IPS DF 6.9 (cell line): ENCODE data around the gene ZNF385B.
A peak's percentile ranks its signal among the peaks of the same experiment; 100 is the strongest.

Experiments used
- DNase-seq: peaks from one replicate; pipeline ENCODE4 v3.0.0-alpha.2; 2013; ENCODE audit warnings: low read depth, low spot score
- H3K27ac ChIP-seq: one replicate; pipeline ENCODE4 v1.5.1; 2013; ENCODE audit warnings: low read length, control low read depth
- H3K27me3 ChIP-seq: 2 replicates; pipeline ENCODE4 v1.6.1; 2013; ENCODE audit warnings: mild to moderate bottlenecking, low read length; ENCODE audit not compliant: control insufficient read depth, insufficient read depth
- H3K36me3 ChIP-seq: 2 replicates; pipeline ENCODE4 v1.6.1; 2013; ENCODE audit warnings: low read length; ENCODE audit not compliant: control insufficient read depth, insufficient read depth
- H3K4me1 ChIP-seq: 2 replicates; pipeline ENCODE4 v1.6.1; 2013; ENCODE audit warnings: low read length; ENCODE audit not compliant: control insufficient read depth, insufficient read depth
- H3K4me3 ChIP-seq: 2 replicates; pipeline ENCODE4 v1.5.1; 2013; ENCODE audit warnings: mild to moderate bottlenecking, low read length
- H3K9me3 ChIP-seq: 2 replicates; pipeline ENCODE4 v1.6.1; 2013; ENCODE audit warnings: low read length, inconsistent platforms; ENCODE audit not compliant: control insufficient read depth, insufficient read depth
- WGBS: extraction: QIAGEN DNeasy Blood & Tissue Kit; methylation state at CpG from one replicate; pipeline ENCODE4 v1.1.7; 2013; ENCODE audit warnings: mixed read lengths, missing lambda C conversion rate; ENCODE audit not compliant: insufficient read length, insufficient coverage; 5-methylcytosine and 5-hydroxymethylcytosine counted together

Gene ZNF385B

GRCh38 chr2:179804206-179804605 lies 57.2 kb downstream of the ZNF385B start:
- Histone ChIP-seq H3K4me3 (no peak overlapping the region), H3K9me3 (no peaks in the 10 kb centered on the region), H3K27ac (no peak overlapping the region), H3K27me3 (no peaks in the 10 kb centered on the region), H3K36me3 (no peaks in the 10 kb centered on the region), H3K4me1 (no peaks in the 10 kb centered on the region; the same call in 1 of the 2 replicates)
- no peak for DNase-seq
- WGBS: no CpG with 5 or more reads among the region's 2 CpGs

GRCh38 chr2:179802051-179802882 lies 59.1 kb downstream of the ZNF385B start:
- Histone ChIP-seq H3K27ac (no peak overlapping the region), H3K27me3 (no peaks in the 10 kb centered on the region), H3K4me1 (no peaks in the 10 kb centered on the region; the same call in 1 of the 2 replicates), H3K36me3 (no peaks in the 10 kb centered on the region), H3K9me3 (no peaks in the 10 kb centered on the region), H3K4me3 (no peak overlapping the region)
- no CpG with 5 or more reads among the region's 2 CpGs for WGBS
- no peak for DNase-seq

DNA sequence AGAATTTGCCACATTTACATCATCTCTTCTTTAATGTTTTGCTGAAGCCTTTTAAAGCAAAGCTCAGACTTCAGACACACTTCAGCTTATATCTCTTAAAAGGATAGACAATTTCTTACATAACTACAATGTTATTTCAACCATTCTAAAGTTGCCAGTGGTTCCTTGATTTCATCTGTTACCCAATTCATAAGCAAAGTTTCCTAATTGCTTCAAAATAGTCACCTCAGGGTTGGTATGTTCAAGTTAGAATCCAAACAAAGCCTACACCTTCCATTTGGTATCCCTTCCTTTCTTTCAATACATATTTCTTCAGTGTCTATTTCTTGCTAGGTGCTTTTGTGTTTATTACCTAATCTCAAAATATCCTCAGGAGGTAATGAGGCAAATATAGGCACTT lies 60.6 kb downstream of the ZNF385B start:
- no peaks in the 10 kb centered on the region for H3K9me3 ChIP-seq
- H3K4me3 ChIP-seq: no peak overlapping the region
- no peaks in the 10 kb centered on the region; the same call in 1 of the 2 replicates for H3K4me1 ChIP-seq
- no peak for DNase-seq
- H3K27me3 ChIP-seq: no peaks in the 10 kb centered on the region
- H3K27ac ChIP-seq: no peak overlapping the region
- H3K36me3 ChIP-seq: no peaks in the 10 kb centered on the region

DNA sequence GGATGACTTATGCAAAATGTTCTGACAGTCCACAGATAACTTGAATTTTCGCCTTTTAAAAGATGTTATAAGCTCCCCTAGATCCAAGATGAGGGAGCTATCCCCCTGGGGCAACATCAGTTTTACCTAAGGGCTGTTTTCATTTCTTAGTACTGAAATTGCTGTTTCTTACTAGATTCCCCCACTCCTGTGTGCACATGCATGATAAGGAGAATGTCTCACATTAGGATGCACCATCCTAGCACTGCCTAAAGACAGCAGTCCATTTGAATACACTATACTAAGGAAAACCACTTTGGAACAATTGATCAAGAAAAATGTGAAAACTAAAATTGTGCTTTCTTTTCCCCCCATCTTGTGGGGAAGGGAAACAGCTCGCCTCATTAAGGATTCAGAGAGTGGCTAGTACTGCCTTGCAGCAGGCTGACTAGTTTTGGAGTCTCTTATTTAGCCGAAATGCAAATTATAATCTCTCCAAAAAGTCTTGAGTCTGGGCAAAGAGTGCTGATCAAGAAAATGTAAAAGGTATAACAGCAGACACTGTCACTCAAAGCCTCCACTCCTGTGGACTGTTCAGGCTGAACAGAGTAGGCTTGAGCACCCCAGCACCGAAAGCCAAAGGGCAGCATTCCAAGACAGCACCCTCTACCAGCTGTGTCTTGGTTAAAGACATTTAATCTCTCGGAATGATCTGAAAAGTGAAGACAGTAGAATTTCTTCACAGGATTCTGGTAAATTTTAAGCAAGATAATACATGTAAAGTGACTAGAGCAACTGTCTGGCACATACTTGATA lies 65.0 kb downstream of the ZNF385B start:
- Histone ChIP-seq H3K4me1 (no peaks in the 10 kb centered on the region; the same call in 1 of the 2 replicates), H3K27me3 (no peaks in the 10 kb centered on the region), H3K4me3 (no peak overlapping the region), H3K36me3 (no peaks in the 10 kb centered on the region), H3K9me3 (no peaks in the 10 kb centered on the region), H3K27ac (no peak overlapping the region)
- WGBS: no CpG with 5 or more reads among the region's 5 CpGs
- peak; percentile 1 for DNase-seq

- Histone ChIP-seq H3K36me3 (no peaks in the 10 kb centered on the region), H3K27me3 (no peaks in the 10 kb centered on the region), H3K4me1 (no peaks in the 10 kb centered on the region), H3K27ac (no peak overlapping the region), H3K4me3 (no peak overlapping the region), H3K9me3 (no peaks in the 10 kb centered on the region)
- DNase-seq: no peak
Measured at GRCh38 chr2:179793902-179794301, 67.5 kb downstream of the ZNF385B start.

- Histone ChIP-seq H3K27me3 (no peaks in the 10 kb centered on the region), H3K36me3 (no peaks in the 10 kb centered on the region), H3K4me3 (no peak overlapping the region), H3K27ac (no peak overlapping the region), H3K9me3 (no peaks in the 10 kb centered on the region), H3K4me1 (no peaks in the 10 kb centered on the region)
- no CpG with 5 or more reads among the region's 2 CpGs for WGBS
- no peak for DNase-seq
Measured at GRCh38 chr2:179793238-179793637, 68.2 kb downstream of the ZNF385B start.

GRCh38 chr2:179790235-179791217 lies 70.9 kb downstream of the ZNF385B start:
- Histone ChIP-seq H3K27me3 (no peaks in the 10 kb centered on the region), H3K27ac (no peak overlapping the region), H3K4me1 (no peaks in the 10 kb centered on the region), H3K36me3 (no peaks in the 10 kb centered on the region), H3K9me3 (no peaks in the 10 kb centered on the region), H3K4me3 (no peak overlapping the region)
- no peak for DNase-seq
- no CpG with 5 or more reads among the region's 3 CpGs for WGBS

DNA sequence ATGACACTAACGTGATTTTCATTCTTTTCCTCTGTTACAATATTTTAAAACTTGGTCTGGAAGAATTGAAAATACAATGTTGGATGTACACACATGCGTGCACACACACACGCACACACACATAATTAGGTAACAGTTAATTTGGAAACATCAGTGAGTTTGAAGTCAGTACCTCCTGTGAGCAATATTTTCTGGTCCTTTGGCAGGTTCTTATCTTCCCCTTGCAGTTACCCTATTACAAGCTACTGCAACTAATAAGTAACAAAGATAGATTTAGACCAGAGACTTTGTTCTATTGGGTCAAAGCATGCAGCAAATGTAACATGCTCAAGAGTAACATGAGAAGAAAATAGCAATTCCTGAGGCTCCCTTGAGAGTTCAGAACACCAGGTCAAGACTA lies 73.3 kb downstream of the ZNF385B start:
- DNase-seq: no peak
- WGBS: no CpG with 5 or more reads among the region's 3 CpGs
- no peaks in the 10 kb centered on the region for H3K4me1 ChIP-seq
- H3K9me3 ChIP-seq: no peaks in the 10 kb centered on the region
- H3K36me3 ChIP-seq: no peaks in the 10 kb centered on the region
- H3K27me3 ChIP-seq: no peaks in the 10 kb centered on the region
- no peak overlapping the region for H3K4me3 ChIP-seq
- H3K27ac ChIP-seq: no peak overlapping the region

DNA sequence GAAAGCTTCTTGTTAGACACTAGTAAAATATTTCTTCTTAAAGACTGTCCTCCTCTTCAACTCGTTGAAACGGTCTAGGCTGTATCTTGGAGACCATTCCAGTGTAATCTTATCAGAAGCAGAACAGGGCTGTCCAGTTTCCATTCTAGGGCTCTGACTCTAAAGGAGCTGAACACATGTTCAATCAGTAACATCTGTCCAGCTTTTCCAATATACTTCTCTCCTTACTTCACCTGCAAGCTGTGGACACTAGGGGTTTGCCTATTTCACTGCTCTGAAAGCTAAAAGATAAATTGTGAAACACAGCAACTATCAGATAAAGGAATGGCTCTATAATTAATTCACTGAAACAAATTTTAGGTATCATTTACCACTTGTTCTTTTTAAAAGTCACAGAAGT lies 73.8 kb downstream of the ZNF385B start:
- H3K27me3 ChIP-seq: no peaks in the 10 kb centered on the region
- no CpG with 5 or more reads among the region's 2 CpGs for WGBS
- H3K36me3 ChIP-seq: no peaks in the 10 kb centered on the region
- no peaks in the 10 kb centered on the region for H3K9me3 ChIP-seq
- H3K27ac ChIP-seq: no peak overlapping the region
- H3K4me3 ChIP-seq: no peak overlapping the region
- DNase-seq: no peak
- no peaks in the 10 kb centered on the region for H3K4me1 ChIP-seq

DNA sequence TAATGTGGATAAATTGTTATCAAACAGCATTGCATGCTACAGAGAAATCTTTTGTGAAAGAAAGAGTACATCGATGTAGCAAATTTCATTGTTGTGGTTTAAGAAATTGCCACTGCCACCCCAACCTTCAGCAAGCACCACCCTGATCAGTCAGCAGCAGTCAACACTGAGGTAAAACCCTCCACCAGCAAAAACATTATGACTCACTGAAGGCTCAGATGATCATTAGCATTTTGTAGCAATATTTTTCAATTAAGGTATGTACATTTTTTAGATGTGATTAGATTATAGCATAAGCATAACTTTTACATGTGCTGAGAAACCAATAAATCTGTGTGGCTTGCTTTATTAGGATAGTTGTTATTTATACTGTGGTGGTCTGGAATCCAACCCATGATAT lies 75.5 kb downstream of the ZNF385B start:
- no peak overlapping the region for H3K4me3 ChIP-seq
- no peaks in the 10 kb centered on the region for H3K4me1 ChIP-seq
- H3K27ac ChIP-seq: no peak overlapping the region
- no CpG with 5 or more reads among the region's 1 CpG for whole genome bisulfite sequencing
- no peak for DNase-seq
- no peaks in the 10 kb centered on the region for H3K9me3 ChIP-seq
- H3K36me3 ChIP-seq: no peaks in the 10 kb centered on the region
- no peaks in the 10 kb centered on the region for H3K27me3 ChIP-seq
